Activated T-helper 1 cell treated with Interleukin-2 at 50 U/mL for 16 hours (primary cell): Measurements from ENCODE around the gene TBC1D25.
A peak's percentile ranks its signal among the peaks of the same experiment; 100 is the strongest.

Experiments
- DNase-seq: peaks from one replicate; pipeline ENCODE4 v3.0.0-alpha.2; 2020; ENCODE audit warnings: low read depth

Gene TBC1D25, protein sequence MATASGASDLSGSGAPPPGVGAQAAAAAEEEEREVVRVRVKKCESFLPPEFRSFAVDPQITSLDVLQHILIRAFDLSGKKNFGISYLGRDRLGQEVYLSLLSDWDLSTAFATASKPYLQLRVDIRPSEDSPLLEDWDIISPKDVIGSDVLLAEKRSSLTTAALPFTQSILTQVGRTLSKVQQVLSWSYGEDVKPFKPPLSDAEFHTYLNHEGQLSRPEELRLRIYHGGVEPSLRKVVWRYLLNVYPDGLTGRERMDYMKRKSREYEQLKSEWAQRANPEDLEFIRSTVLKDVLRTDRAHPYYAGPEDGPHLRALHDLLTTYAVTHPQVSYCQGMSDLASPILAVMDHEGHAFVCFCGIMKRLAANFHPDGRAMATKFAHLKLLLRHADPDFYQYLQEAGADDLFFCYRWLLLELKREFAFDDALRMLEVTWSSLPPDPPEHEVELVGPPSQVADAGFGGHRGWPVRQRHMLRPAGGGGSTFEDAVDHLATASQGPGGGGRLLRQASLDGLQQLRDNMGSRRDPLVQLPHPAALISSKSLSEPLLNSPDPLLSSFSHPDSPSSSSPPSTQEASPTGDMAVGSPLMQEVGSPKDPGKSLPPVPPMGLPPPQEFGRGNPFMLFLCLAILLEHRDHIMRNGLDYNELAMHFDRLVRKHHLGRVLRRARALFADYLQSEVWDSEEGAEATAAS

DNA sequence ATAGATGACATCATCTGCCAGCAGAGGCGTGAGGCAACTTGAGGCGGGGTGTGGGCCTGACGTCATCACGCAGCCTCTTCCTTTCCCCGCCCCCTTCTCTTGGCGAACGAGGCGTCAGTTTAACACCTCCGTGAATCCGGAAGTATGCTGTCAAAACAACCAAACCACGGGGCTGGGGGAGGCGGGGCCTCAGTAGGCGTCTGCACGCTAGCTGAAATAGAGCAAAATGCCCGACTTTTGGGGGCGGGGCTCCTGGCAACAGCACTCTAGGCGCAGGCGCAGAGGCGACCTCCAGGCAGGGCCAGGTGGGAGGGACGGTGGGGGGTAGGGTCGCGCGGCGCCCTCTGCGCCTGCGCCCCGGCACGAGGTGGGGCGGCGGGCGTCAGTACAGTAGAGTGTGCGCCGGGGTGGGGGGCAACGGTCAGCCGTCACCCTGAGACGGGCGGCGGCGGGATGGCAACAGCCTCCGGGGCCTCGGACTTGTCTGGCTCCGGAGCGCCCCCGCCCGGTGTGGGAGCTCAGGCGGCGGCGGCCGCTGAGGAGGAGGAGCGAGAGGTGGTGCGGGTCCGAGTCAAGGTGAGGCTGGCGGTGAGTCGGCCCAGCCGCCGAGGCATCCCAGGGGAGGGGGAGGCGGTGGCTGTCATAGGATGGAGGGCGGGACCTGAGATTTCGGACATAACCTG lies at the start of gene TBC1D25:
TBC1D25 (plus strand) TSS at position 370 of the 683 bp plus-strand sequence; CDS start at position 454, 84 bp downstream.
- peak; percentile 92 for DNase-seq

DNA sequence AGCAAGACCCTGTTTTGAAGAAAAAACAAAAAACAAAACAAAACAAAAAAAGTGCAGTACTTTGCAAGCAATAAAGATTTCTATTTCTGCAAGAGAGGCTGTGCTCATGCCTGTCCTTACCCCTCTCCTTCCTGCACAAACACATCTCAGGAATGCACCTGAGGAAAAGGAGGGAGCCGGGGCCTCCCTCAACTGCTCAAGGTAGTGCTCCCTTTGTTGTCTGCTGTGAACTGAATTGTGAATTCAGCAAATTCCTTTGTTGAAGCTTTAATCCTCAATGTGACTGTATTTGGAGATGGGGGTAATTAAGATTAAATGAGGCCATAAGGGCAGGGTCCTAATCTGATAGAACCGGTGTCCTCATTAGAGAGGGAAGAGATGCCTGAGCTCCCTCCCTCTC lies 49.6 kb upstream of the TBC1D25 start:
- DNase-seq = no peak

DNA sequence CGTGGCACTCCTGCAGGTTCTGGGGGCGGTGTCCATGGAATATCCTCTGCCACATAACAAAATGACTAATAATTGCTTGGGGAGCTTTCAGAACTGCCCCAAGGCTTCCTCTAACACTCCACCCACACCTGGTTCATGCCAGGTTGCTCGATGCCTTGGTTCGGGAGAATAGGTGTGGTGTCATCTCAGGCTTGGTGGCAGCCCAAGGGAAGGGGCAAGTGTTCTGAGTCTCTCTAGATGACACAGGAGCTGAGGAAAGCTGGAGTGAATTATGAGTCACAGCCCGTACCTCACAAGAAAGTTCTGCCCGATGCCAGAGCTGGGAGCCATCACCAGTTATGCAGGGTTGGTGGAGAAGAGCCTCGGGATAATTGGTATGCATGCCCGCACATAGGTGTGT lies 48.9 kb upstream of the TBC1D25 start:
- no peak for DNase-seq

DNA sequence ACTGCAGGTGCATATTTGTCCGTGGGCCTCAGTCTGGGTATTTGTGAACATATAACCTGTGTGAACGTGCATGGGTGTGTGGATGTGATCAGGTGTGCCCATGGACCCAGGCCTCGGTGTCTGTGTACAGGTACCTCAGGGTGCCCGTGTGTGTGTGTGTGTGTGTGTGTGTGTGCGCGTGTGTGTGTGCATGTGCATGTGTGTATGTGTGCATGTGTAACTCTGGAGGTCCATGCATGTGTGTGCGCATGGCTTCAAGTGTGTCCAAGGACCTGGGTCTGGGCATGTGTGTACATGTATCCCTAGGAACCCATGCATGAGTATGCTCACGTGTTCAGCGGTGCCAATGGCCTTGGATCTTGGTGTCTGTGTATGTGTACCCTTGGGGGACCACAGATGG lies 47.7 kb upstream of the TBC1D25 start:
- DNase-seq = no peak

DNA sequence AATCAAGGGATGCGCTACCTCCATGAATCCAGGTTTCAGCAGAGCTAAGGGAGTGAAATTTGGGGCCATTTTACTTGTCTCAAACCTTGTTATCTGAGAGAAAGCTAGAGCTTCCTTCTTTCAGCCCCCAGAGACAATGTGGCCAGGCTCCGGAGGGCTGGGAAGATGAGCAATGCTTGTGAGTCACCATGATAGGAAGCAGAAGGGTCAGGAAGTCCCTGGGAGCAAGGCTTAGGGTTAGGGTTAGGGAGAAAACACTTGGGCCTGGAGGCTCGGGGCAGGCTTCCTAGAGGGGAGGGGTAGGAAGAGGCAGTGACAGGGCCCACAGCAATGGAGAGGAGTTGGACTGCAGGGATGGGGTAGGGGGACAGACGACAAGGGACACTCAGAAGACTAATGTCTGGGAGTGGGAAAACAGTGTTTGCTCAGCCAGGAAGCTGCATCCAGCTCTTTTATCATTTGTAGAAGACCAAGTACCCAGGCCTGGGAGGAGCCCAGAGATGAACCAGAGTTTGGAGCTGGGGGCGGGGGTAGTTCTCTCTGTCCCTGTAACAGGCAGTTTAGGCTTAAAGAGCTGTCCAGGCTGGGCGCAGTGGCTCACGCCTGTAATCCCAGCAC lies 47.1 kb upstream of the TBC1D25 start:
- no peak for DNase-seq

DNA sequence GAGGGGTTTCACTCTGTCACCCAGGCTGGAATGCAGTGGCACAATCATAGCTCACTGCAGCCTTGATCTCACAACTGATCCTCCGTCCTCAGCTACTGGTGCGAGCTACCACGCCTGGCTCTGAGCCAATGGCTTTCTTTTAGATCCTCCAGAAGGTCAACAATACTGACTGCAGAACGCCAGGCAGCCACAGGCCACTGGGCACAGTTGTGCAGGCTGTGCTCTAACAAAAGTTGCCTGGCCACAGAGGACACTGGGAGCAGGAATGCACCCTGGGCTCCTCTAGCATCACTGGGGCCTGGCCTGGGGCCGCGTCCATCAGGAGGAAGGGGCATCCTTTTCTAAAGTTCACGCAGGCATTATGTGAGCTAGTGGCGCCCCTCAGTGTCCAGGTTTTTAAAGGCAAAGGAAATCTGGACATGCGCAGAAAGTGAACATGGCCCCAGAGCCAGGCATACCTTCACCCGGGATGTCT lies 45.6 kb upstream of the TBC1D25 start:
- no peak for DNase-seq

DNA sequence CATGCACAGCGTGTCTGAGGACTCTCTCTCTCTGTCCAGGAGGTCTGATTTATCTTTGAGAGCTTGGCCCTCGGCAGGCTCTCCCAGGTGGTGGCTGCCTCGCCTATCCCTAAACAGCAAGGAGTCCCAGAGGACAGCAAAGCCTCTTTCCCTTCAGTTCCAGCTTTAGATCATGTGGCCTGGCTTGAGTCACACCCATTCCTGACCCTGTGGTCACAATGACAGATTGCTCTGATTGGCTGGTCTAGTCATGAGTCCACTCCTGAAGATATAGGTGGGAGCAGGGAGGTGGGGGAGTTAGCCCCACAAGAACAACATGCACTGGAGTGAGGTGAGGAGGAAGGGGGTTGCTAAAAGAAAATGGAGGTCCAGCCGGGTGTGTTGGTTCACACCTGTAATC lies 42.9 kb upstream of the TBC1D25 start:
- no peak for DNase-seq

DNA sequence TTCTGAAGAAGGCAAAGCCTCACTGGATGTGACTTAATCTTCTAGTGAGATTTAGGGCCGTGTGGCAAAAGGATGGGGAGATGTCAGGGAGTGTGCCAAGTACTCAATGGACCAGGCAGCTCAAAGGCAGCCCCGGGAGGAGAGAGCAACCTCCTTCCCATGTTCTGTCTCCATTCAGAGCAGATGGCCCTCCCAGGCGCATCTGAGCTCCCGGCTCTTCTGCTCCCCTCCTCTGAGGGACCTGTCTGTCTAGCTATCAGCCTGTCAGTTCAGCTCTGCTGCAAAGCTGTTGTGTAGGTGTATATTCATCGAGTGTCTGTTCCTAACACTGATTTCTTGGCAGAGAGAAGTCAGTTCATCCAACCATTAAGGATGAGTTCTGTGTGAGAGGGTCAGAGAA lies 41.6 kb upstream of the TBC1D25 start:
- DNase-seq = no peak

DNA sequence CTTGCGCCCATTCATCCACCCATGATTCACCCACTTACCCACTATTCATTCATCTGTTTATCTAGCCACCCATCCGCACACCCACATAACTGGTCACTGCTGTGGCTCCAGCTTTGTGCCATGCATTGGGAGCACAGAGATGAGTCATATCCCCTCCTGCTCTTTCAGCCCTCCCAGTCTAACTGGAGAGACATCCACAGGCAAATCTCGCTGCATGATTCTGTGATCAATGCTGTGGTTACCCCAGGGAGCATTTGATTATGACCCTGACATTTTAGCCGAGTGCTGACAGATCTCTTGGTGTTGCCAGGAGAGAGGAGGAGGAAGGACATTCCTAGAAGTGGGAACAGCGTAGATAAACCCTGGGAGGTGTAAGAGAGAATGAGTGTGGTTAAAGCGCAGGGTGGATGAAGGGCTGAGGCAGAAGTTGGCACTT lies 41.1 kb upstream of the TBC1D25 start:
- no peak for DNase-seq

DNA sequence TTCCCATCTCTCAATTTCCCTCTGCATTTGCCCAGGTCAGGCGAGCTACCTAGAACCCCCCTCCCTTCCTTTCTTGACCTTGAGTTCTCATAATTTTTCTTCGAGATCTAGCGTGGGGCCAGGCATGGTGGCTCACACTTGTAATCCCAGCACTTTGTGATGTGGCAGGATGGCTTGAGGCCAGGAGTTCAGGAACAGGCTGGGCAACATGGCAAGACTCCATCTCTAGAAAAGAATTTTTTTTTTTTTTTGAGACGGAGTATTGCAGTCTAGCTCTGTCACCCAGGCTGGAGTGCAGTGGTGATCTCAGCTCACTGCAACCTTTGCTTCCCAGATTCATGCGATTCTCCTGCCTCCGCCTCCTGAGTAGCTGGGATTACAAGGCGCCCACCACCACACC lies 35.3 kb upstream of the TBC1D25 start:
- DNase-seq = no peak

DNA sequence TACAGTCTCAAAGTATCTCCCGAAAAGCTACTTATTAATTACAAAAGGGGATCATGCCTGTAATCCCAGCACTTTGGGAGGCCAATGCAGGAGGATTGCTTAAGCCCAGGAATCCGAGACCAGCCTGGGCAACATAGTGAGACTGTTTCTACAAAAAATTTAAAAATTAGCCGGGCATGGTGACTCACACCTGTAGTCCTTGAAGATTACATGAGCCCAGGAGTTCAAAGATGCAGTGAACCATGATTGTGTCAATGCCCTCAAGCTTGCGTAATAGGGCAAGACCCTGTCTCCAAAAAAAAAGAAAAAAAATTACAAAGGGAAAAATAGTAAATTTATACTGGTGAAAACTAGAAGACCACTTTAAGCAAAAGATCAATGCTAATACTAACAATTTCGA lies 34.0 kb upstream of the TBC1D25 start:
- no peak for DNase-seq

DNA sequence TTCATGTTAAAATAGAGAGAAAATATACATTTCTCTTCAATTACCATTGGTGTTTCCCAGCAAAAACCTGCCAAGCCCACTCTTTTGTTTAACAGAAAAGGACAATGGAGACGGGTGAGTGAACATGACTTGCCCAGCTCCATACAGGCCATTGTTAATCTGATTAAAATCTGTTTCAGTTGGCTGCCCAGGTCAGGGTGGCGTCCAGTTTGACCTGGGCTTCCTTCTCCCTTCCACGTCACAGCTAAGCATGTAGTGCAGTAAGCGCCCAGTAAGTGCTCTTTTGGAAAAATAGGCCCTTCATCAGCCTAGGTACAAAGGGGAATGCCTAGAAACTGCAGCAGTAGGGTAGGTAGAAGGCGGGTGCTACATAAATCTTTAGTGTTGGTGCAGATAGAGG lies 32.3 kb upstream of the TBC1D25 start:
- DNase-seq = no peak

DNA sequence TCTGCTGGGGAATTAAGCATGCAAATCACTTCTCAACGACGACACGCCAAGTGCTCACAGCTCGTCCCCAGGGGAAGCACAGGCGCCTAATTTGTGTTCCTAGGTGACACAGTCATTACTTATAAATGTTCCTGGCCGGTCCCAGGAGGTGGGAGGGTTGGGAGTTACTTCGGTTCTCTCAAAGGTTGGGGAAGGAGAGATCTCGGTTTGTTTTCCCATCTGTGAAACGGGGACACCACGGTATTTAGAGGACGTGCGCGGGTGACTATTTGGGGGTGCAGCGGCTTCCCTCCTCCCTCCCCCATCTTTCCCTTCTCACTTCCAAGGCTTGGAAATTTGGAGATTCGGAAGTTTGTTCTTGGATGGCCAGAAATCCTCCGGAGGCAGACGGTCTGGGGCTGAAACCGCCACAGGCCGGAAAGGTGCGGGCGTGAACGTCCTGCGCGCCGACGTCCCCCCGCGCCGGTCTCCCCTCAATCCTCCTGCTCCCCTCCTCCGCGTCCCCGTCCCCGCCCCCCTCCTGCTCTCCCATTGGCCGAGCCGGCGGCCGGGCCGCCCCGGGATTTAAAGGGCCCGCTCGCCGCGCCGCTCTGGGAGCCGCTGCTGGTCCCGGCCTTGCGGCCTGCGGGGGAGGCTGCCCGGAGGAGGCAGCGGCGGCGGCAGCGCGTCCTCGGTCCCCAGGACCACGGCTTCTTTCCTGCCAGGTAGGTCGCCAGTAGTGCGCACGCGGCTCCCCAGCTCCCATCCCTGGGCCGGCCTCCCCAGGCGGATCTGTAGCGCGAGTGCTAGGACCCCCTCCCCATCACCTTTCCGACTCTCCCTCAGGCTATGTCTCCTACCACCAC lies 30.9 kb upstream of the TBC1D25 start, which contains the start of gene PORCN:
PORCN (plus strand) TSS at position 593 of the 845 bp plus-strand sequence. CDS start 829 bp downstream, outside the sequence.
- DNase-seq = peak; percentile 68

DNA sequence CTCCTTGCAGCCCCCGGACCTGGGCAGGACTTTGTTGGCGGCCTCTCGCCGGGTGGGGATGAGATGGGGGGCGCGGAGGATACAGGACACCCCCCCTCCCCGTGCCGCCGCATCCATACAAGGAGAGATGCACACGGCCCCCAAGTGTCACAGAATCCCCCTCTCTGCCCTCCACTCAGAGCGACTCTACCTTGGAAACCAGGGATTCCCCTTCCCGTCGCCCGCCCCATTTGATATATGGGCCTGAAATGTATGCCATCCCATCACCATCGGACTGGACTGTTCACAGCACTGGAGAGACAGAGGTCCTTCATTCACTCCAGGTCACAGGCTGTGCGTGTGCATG lies 30.3 kb upstream of the TBC1D25 start:
- DNase-seq = no peak

DNA sequence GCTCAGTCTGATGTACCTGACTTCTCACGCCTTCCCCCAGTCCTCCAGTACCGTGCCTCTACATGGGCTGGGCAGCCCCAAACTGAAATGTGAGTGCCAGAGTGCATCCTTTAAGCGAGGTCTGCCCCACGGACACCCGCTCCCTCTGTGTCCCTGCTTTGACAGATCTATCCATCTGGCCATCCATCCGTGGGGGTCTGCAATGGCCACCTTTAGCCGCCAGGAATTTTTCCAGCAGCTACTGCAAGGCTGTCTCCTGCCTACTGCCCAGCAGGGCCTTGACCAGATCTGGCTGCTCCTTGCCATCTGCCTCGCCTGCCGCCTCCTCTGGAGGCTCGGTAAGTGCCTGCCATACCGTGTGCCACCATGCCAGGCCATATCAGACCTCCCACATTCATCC lies 29.9 kb upstream of the TBC1D25 start:
- no peak for DNase-seq

DNA sequence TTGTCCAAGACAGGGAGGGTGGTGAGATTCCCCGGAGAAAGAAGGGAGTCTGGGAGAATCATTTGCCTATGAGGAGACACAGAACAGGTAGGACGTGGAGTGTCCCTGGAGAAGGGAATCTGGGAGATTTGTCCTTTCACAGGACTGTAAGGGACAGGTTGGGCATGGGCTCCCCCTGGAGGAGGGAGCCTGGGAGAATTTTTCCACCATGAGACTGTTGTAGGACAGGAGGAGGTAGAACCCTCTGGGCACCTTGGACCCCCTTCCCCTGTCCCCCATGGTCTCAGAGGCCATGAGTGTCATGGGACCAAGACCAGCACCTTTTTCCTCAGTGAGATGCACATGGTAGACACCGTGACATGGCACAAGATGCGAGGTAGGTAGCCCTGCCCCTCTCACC lies 28.0 kb upstream of the TBC1D25 start:
- no peak for DNase-seq

DNA sequence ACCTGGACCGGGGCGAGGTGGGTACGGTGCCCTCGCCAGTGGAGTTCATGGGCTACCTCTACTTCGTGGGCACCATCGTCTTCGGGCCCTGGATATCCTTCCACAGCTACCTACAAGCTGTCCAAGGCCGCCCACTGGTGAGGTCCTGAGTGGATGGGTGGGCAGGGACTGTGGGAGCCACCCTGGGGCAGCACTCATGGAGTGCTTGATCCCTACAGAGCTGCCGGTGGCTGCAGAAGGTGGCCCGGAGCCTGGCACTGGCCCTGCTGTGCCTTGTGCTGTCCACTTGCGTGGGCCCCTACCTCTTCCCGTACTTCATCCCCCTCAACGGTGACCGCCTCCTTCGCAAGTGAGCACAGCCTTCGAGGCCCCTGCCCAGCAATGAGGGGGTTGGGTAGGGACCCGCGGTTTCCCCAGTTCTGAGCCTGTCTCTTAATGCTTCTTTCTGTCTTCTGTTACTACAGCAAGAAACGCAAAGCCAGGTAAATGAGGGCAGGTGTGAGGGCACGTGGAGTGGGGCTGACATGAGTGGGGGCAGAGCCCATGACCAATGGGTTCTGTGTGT lies 27.1 kb upstream of the TBC1D25 start:
- no peak for DNase-seq

DNA sequence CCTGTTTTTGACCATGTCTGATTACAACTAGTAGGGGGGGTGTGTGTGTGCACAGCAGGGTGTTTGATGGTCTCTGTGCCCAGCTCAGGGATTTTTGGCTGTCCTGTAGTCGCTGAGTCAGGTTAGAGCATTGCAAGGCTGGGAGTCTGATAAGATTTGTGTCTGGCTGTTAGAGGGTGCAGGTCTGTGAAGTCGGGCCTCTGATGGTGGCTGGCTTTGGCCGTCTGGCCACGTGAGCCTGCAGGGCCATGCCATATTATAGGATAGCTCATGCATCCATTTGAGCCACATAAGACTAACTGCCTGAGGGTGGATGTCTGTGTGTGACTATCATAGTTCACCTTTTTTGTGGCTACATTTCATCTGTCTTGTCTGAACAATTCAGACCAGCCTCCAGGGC lies 25.8 kb upstream of the TBC1D25 start:
- no peak for DNase-seq

DNA sequence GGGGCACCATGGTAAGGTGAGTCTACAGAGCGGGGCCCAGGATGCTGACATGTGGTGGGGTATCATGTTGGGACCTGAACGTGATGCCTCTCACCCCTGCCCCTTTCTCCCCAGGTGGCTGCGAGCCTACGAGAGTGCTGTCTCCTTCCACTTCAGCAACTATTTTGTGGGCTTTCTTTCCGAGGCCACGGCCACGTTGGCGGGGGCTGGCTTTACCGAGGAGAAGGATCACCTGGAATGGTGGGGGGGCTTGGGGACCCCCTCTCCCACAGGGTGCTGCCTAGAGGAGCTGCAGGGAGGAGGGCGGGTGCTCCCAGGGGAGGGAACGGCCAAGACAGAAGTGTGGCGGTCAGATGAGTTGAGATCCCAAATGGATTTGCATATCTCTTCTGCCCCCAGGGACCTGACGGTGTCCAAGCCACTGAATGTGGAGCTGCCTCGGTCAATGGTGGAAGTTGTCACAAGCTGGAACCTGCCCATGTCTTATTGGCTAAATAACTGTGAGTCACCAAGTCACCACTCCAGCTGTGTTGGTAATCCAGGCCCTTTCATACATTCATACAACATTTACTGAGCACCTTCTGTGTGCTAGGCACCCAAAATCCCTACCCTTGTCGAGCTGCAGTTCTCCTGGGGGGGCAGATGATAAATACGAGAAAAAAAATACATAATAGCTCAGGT lies 25.2 kb upstream of the TBC1D25 start:
- DNase-seq = no peak

DNA sequence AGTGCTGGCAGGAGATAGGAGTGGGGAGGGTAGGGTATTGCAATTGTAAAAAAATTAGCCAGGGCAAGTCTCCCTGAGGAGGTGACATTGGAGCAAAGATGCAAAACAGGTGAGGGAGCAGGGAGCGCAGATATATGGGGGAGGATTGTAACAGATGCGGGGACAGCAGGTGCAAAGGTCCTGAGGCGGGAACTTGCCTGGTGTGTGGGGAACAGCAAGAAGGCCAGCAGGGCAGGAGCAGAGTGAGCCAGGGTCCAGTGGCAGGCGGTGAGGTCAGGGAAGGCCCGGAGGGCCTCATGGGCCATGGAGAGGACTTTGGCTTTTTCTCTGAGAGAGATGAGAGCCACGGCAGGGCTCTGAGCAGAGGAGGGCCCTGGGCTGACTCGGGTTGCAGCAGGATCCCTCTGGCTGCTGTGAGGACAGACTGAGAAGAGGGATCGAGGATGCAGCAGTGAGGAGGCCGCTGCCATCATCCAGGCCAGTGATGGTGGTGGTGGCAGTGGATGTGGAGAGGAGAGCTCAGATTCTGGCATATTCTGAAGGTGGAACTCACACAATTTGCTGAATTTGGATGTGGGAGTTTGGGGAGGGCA lies 24.6 kb upstream of the TBC1D25 start:
- DNase-seq = no peak
